OCI-LY7 (cell line): ENCODE measurements around the gene DCC. TPM values are rescaled to one million over a fixed set of nuclear protein-coding genes. Genes with fewer than 3 reads are reported as not detected.

Experiments used
- BruUV-seq: library from RNA; stranded (reverse); fragments of 400-500 nt; replicated peaks from 2 replicates; lab custom pipeline; 2021; lab: Mats Ljungman, UMichigan
- CTCF ChIA-PET: fragments of 300-600 bp; sonication (Branson Sonifier 250); formaldehyde crosslinking; loops from one replicate; lab custom pipeline; 2022; ENCODE audit warnings: antibody characterized with exemption; ENCODE audit not compliant: unreplicated experiment; lab: Charles Lee
- POLR2A ChIA-PET: fragments of 300-600 bp; sonication (Branson Sonifier 250); formaldehyde crosslinking; loops from one replicate; lab custom pipeline; 2022; ENCODE audit warnings: antibody characterized with exemption; lab: Charles Lee
- DNase-seq: peaks from one replicate; pipeline ENCODE4 v3.0.0-alpha.2; 2015; ENCODE audit warnings: low spot score
- H2AFZ ChIP-seq: fragments of 200-600 bp; sonication (generic), shearing (Covaris generic); 2 replicates; pipeline ENCODE4 v1.6.1; 2014; ENCODE audit warnings: mild to moderate bottlenecking, antibody characterized with exemption, low read length, moderate library complexity
- H3K27ac ChIP-seq: fragments of 200-600 bp; sonication (generic); 2 replicates; pipeline ENCODE4 v1.5.1; 2014; ENCODE audit warnings: mixed run types, low read depth, mild to moderate bottlenecking, moderate library complexity, low read length, inconsistent platforms; ENCODE audit not compliant: poor library complexity, severe bottlenecking
- H3K36me3 ChIP-seq: fragments of 200-600 bp; sonication (generic); 2 replicates; pipeline ENCODE4 v1.6.1; 2014; ENCODE audit warnings: mild to moderate bottlenecking, antibody characterized with exemption, low read length, moderate library complexity, mixed read lengths; ENCODE audit not compliant: insufficient read depth
- H3K4me1 ChIP-seq: fragments of 200-600 bp; sonication (generic); 2 replicates; pipeline ENCODE4 v1.5.1; 2014; ENCODE audit warnings: mild to moderate bottlenecking, low read length; ENCODE audit not compliant: insufficient read depth, poor library complexity, severe bottlenecking
- H3K4me2 ChIP-seq: fragments of 200-600 bp; sonication (generic); 2 replicates; pipeline ENCODE4 v1.6.1; 2014; ENCODE audit warnings: mild to moderate bottlenecking, low read length
- H3K4me3 ChIP-seq: fragments of 200-600 bp; sonication (generic); 2 replicates; pipeline ENCODE4 v1.5.1; 2014; ENCODE audit warnings: mild to moderate bottlenecking, low read depth, low read length; ENCODE audit not compliant: poor library complexity, severe bottlenecking
- H3K79me2 ChIP-seq: fragments of 200-600 bp; sonication (generic); 2 replicates; pipeline ENCODE4 v1.6.1; 2016; ENCODE audit warnings: low read depth, mild to moderate bottlenecking, low read length, moderate library complexity, mixed read lengths; ENCODE audit not compliant: insufficient read depth
- H3K9me2 ChIP-seq: fragments of 200-600 bp; sonication (generic); 2 replicates; pipeline ENCODE4 v1.6.1; 2016; ENCODE audit warnings: mild to moderate bottlenecking, low read length, mixed read lengths; ENCODE audit not compliant: insufficient read depth
- H3K9me3 ChIP-seq: fragments of 200-600 bp; sonication (generic); 2 replicates; pipeline ENCODE4 v1.6.1; 2014; ENCODE audit warnings: mild to moderate bottlenecking, mixed run types, low read length, mixed read lengths
- H4K20me1 ChIP-seq: fragments of 200-600 bp; sonication (generic); 2 replicates; pipeline ENCODE4 v1.6.1; 2014; ENCODE audit warnings: mild to moderate bottlenecking, antibody characterized with exemption, low read length, moderate library complexity, mixed read lengths; ENCODE audit not compliant: insufficient read depth
- CTCF ChIP-seq: fragments of 200-600 bp; sonication (generic); conservative IDR thresholded peaks from 2 replicates; pipeline ENCODE4 v1.5.1; 2014; ENCODE audit warnings: mild to moderate bottlenecking, antibody characterized with exemption, low read length, moderate library complexity, mixed read lengths
- EZH2phosphoT487 ChIP-seq: fragments of 200-600 bp; sonication (generic); IDR thresholded peaks from 2 replicates; pipeline ENCODE4 v1.6.1; 2018; ENCODE audit warnings: low read depth, borderline replicate concordance, mild to moderate bottlenecking, mixed run types, antibody characterized with exemption, low read length, moderate library complexity, mixed read lengths
- intact Hi-C: fragments of 100-400 bp; cut with micrococcal nuclease; formaldehyde crosslinking; loops from one replicate; pipeline ENCODE4 v1.10.0; 2022; ENCODE audit not compliant: unreplicated experiment
- total RNA-seq, 2 experiments: library from RNA; depleted of rRNA in 1 of 2; stranded (reverse); fragments of >200 nt in 1 of 2; shearing (Covaris generic) in 1 of 2; gene quantifications; 2 replicates each; pipeline ENCODE4 v1.2.3, GENCODE V29; 2014 to 2022

DCC gene
- total RNA-seq, 2 experiments from 2014 or later, result not detected

DNA sequence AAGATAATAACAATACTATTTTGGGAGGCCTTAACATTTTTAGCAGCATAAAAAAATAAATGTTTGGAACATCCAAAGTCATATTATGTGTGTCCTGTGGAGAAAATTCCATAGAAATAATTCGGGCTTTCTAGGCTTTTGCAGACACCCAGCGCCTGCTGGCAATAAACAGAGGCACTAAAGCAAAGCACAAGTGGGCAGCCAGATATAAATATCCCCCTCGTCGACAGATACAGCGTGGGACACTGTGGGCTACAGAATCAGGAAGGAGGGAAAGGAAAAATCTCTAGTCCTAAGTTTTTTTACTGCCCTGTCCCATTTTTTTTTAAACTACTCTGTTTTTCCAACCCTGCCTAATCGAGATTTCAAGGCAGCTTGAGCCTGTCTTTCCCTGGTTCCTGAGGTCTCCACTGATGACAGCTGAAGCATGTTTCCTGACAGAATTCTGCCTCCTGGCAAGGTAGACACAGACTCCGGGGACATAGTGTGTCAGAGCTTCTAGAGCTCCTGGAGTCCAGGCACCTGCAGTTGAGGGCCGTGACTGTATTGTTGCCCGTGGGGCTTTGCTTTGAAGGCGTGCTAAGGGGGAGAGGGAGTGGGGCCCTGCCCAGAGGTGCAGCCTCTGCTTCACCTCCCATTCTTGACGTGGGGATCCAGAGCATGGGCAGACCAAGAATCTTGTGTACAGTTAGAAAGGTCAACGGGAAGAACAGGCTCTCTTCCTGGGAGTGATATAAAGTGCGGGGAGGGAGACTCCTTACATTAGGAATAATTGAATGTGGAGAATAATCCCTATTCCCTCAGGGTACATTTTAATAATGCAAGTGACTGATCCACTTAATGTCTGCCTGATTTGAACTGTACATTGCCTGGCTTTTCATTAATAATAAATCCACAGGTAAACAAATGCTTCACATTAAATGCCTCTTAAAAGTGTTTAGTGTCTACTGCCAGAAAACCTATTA is 232.3 kb downstream of the DCC start:
- Histone ChIP-seq H3K79me2 (no peaks in the 10 kb centered on the region), H4K20me1 (no peaks in the 10 kb centered on the region), H3K4me3 (no peak overlapping the region), H3K27ac (no peak overlapping the region), H2AFZ (no peak overlapping the region), H3K9me2 (no peaks in the 10 kb centered on the region), H3K4me2 (no peak overlapping the region), H3K36me3 (no peaks in the 10 kb centered on the region), H3K9me3 (no peaks in the 10 kb centered on the region), H3K4me1 (no peaks in the 10 kb centered on the region)
- TF ChIP-seq EZH2phosphoT487, result no peak
- TF ChIP-seq CTCF, result no peak
- POLR2A ChIA-PET, result no interaction called here
- no TSS peak for BruUV-seq
- DNase-seq, result no peak
- CTCF ChIA-PET, result no interaction called here
- intact Hi-C loops, result no loop called here

DNA sequence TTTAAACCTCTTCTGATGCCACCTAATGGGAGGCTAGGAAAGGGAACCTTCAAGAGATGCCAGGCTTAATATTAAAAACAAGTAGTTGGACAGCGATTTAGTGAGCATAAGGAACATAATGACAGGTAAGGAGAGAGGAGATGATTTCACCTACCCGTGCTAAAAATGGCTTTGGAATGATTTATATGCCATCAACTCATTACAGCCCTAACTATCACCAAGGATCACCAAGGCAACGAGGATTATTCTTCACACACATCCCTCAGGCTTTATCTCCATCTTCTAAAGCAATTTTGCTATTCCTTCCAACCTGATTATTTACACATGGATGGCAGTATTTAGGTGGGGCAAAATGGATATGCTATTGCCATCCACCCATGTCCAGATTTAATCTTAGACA is 237.8 kb downstream of the DCC start:
- Histone ChIP-seq H3K4me2 (no peak overlapping the region), H3K36me3 (no peaks in the 10 kb centered on the region), H3K4me1 (no peaks in the 10 kb centered on the region), H4K20me1 (no peaks in the 10 kb centered on the region), H3K79me2 (no peaks in the 10 kb centered on the region), H3K9me3 (no peaks in the 10 kb centered on the region), H3K9me2 (no peaks in the 10 kb centered on the region), H3K4me3 (no peak overlapping the region), H2AFZ (no peak overlapping the region), H3K27ac (no peak overlapping the region)
- no TSS peak for BruUV-seq
- intact Hi-C loops, result no loop called here
- CTCF ChIA-PET, result no interaction called here
- no peak for DNase-seq
- POLR2A ChIA-PET, result no interaction called here
- TF ChIP-seq CTCF (no peak), EZH2phosphoT487 (no peak)

GRCh38 chr18:52582061-52582460 is 242.1 kb downstream of the DCC start:
- H4K20me1 ChIP-seq, result no peaks in the 10 kb centered on the region
- H3K9me2 ChIP-seq, result no peaks in the 10 kb centered on the region
- POLR2A ChIA-PET, result no interaction called here
- TF ChIP-seq EZH2phosphoT487 (no peak), CTCF (no peak)
- no peak overlapping the region for H2AFZ ChIP-seq
- H3K4me3 ChIP-seq, result no peak overlapping the region
- CTCF ChIA-PET, result no interaction called here
- intact Hi-C loops, result no loop called here
- no peaks in the 10 kb centered on the region for H3K79me2 ChIP-seq
- H3K4me2 ChIP-seq, result no peak overlapping the region
- no peaks in the 10 kb centered on the region for H3K36me3 ChIP-seq
- no peaks in the 10 kb centered on the region for H3K4me1 ChIP-seq
- no peak for DNase-seq
- H3K27ac ChIP-seq, result no peak overlapping the region
- no TSS peak for BruUV-seq
- no peaks in the 10 kb centered on the region for H3K9me3 ChIP-seq
